Testis (tissue), 3 donors: Measurements from ENCODE around the gene NNMT. TPM values are rescaled to one million over a fixed set of nuclear protein-coding genes. Genes with fewer than 3 reads are reported as not detected.

Experiments used
- DNase-seq: peaks from one replicate; pipeline ENCODE4 v3.0.0-alpha.2; 2019
- H3K27ac ChIP-seq, 2 donors: fragments of 200-600 bp; sonication (generic); one replicate each; pipeline ENCODE4 v1.5.1; 2019
- H3K27me3 ChIP-seq: fragments of 200-600 bp; sonication (generic); one replicate; pipeline ENCODE4 v1.5.1; 2019
- H3K36me3 ChIP-seq: fragments of 200-600 bp; sonication (generic); one replicate; pipeline ENCODE4 v1.5.1; 2017; ENCODE audit warnings: low read depth; ENCODE audit errors: missing control alignments
- H3K4me1 ChIP-seq: fragments of 200-600 bp; sonication (generic); one replicate; pipeline ENCODE4 v1.5.1; 2019
- H3K4me3 ChIP-seq, 2 donors: fragments of 200-600 bp; sonication (generic); one replicate each; pipeline ENCODE4 v1.5.1; 2017 to 2019
- H3K9me3 ChIP-seq: fragments of 200-600 bp; sonication (generic); one replicate; pipeline ENCODE4 v1.5.1; 2017
- POLR2A ChIP-seq: fragments of 450-650 bp; IDR thresholded peaks from one replicate; pipeline ENCODE4 v1.6.1; 2017; ENCODE audit warnings: antibody characterized with exemption, mild to moderate bottlenecking, moderate library complexity
- WGBS, 2 donors: methylation state at CpG; one replicate each; pipeline ENCODE4 v1.1.5; 2018; 5-methylcytosine and 5-hydroxymethylcytosine counted together
- intact Hi-C: fragments of 100-400 bp; cut with DNase I; formaldehyde crosslinking; loops from one replicate; pipeline ENCODE4 v1.15.1; 2023; ENCODE audit warnings: low total_unique reads
- polyA plus RNA-seq: library from polyadenylated mRNA; stranded (reverse); fragments of 350-450 nt; fragmentation: Illumina TruSeq; extraction: RNeasy Lipid Tissue Mini Kit (QIAGEN cat#74804); gene quantifications from one replicate; pipeline ENCODE4 v1.2.3, GENCODE V29; 2014; ENCODE audit warnings: low read depth, low replicate concordance; ENCODE audit not compliant: insufficient read depth
- total RNA-seq, 2 donors: library from RNA; depleted of rRNA; stranded (reverse); fragments of >200 nt; gene quantifications; one replicate each; pipeline ENCODE4 v1.2.3, GENCODE V29; 2016
- TF ChIP-seq, protein P1 (sequence below), 3 experiments: fragments of 450-650 bp in 2 of 3; fragments of 200-600 bp in 1 of 3; sonication (generic) in 1 of 3; IDR thresholded peaks; one replicate each; pipeline ENCODE4 v1.5.1; 2016 to 2019; ENCODE audit warnings: antibody characterized with exemption in 3 of 3, mild to moderate bottlenecking in 2 of 3, moderate library complexity in 1 of 3

Gene NNMT
- total and polyA plus RNA-seq, 3 donors from 2014 or later = 10.6 to 38.8 (median 28.7) TPM

DNA sequence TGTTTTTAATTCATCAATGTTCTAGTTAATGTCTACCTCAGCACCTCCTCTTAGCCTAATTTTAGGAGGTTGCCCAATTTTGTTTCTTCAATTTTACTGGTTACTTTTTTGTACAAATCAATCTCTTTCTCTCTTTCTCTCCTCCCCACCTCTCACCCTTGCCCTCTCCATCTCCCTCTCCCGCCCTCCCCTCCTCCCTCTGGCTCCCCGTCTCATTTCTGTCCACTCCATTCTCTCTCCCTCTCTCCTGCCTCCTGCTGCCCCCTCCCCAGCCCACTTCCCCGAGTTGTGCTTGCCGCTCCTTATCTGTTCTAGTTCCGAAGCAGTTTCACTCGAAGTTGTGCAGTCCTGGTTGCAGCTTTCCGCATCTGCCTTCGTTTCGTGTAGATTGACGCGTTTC, 40.9 kb upstream of the NNMT start:
- peaks cover 38% of the 10 kb centered on the region for H3K4me1 ChIP-seq
- no peak for TF ChIP-seq POLR2A
- TF ChIP-seq, protein P1, sequence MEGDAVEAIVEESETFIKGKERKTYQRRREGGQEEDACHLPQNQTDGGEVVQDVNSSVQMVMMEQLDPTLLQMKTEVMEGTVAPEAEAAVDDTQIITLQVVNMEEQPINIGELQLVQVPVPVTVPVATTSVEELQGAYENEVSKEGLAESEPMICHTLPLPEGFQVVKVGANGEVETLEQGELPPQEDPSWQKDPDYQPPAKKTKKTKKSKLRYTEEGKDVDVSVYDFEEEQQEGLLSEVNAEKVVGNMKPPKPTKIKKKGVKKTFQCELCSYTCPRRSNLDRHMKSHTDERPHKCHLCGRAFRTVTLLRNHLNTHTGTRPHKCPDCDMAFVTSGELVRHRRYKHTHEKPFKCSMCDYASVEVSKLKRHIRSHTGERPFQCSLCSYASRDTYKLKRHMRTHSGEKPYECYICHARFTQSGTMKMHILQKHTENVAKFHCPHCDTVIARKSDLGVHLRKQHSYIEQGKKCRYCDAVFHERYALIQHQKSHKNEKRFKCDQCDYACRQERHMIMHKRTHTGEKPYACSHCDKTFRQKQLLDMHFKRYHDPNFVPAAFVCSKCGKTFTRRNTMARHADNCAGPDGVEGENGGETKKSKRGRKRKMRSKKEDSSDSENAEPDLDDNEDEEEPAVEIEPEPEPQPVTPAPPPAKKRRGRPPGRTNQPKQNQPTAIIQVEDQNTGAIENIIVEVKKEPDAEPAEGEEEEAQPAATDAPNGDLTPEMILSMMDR (IDR thresholded peaks at IDR 0.05) = no peak
- WGBS, 2 donors = 89 to 91% methylated on average over 11 of the region's 11 CpGs
- H3K27me3 ChIP-seq = no peaks in the 10 kb centered on the region
- no peaks in the 10 kb centered on the region for H3K9me3 ChIP-seq
- no peak overlapping the region for H3K27ac ChIP-seq
- no peak overlapping the region for H3K4me3 ChIP-seq
- no peak for DNase-seq
- H3K36me3 ChIP-seq = no peaks in the 10 kb centered on the region
- intact Hi-C loops = loop anchor here (5.0 kb wide), 1 partner anchor 218 kb away; no protein-coding TSS in a partner anchor

DNA sequence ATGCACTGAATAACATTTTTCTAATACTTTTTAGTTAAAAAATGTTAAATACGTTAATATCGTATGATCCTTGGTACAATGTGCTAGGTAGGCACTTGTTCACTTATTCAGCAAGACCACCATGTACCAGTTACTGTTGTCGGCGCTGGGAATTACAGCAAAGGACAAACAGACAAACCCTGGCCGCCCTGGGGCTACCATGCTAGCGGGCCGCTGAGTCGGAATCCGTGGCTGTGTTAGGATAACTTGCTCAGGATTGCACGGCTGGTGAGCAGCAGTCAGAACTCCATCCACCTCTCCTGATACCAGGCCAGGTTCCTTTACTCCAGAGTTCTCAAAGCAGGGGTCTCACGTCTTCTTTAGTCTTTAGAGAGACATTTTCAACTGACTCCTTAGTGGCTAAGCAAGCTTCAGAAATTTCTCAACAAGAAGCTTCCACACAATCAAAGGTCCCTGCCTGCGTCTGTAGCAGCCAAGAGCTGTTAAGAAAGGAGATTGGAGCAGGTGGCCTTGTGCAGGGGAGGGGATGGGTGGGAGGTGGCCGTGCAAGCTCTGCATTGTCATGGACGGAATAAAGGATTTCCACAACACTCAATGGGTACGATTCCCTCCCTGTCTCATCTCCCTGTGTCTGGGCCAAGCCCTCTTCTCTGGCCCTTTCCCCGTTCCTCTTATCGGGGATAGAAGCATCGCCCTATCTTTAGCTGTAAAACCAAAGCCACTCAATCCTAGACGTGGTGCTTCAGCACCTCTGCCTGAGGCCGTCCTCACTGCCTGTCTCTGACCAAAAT, 39.8 kb upstream of the NNMT start:
- 76 to 82% methylated on average over 20 of the region's 20 CpGs for WGBS, 2 donors
- TF ChIP-seq, protein P1 (IDR thresholded peaks at IDR 0.05) = no peak
- no peak for TF ChIP-seq POLR2A
- no peak overlapping the region for H3K4me3 ChIP-seq
- intact Hi-C loops = loop anchor here (5.0 kb wide), 1 partner anchor 219 kb away; no protein-coding TSS in a partner anchor
- H3K36me3 ChIP-seq = no peaks in the 10 kb centered on the region
- peak overlapping the region; percentile 75 to 77 for H3K27ac ChIP-seq
- no peak for DNase-seq
- H3K27me3 ChIP-seq = no peaks in the 10 kb centered on the region
- H3K9me3 ChIP-seq = no peaks in the 10 kb centered on the region
- peaks cover 44% of the 10 kb centered on the region for H3K4me1 ChIP-seq

DNA sequence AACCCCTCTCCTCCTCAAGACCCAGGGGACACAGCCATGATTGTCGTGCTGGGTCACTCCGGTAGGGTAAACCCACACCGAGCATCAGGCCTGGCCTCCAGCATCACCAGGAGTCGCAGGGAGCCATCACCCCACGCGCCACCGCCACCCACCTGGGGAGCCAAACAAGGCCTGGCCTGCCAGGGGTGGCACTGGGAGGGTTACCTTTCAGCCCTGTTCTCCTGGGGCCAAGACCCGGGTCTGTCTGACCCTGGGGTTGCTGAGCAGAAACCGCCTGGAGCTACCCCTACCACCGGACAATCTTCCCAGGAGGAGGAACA, 39.3 kb upstream of the NNMT start:
- no peak for TF ChIP-seq POLR2A
- TF ChIP-seq, protein P1 (IDR thresholded peaks at IDR 0.05) = no peak
- no peak for DNase-seq
- intact Hi-C loops = loop anchor here (5.0 kb wide), 1 partner anchor 220 kb away; no protein-coding TSS in a partner anchor
- Histone ChIP-seq H3K36me3 (no peaks in the 10 kb centered on the region), H3K27ac (peak overlapping the region; percentile 75 to 77), H3K4me1 (peaks cover 38% of the 10 kb centered on the region), H3K4me3 (no peak overlapping the region), H3K27me3 (no peaks in the 10 kb centered on the region), H3K9me3 (no peaks in the 10 kb centered on the region)
- 86 to 88% methylated on average over 8 to 10 of the region's 10 CpGs for WGBS, 2 donors

DNA sequence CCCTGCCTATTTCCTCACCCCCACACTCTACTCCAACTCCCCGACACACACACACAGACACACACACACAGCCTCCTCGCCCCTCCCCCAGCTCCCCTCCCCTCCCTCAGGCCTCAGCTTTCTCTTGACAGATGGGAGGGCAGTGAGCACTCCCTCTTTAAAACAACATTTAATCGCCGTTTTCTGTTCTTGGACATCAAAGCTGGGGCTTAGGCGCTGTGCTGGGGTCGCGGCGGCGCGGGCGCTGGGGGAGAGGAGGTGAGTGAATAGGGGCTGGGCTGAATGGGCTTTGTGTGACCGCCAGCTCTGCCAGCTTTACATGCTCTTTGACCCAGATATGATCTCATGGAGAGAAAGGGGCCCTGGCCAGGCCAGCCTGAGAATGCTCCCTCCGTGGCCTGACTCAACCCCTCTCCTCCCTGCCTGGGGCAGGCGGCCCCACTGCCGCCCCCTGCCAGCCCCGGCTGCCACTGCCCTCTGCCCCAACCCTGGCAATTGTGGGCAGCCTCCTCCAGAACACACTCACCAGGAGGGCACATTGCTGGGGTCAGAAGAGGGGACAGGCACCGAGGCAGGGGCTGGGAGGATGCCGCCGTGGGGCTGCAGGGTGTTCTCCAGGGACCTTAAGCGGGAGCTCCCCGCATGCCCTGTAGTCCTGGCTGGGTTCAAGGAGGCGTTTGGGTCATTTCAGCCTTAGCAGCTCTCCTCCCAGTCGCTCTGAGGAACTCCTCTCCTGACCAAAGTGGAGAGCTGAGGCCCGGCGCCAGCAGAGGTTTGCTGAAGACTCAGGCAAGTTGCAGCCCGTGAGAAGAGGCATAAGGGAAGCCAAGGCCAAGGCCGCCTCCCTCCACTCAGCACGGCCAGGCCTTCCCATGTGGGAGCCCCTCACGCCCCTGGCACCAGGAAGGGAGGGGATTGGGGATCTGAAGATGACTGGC, 38.3 kb upstream of the NNMT start:
- peaks cover 36% of the 10 kb centered on the region for H3K4me1 ChIP-seq
- 32 to 41% methylated on average over 7 to 28 of the region's 29 CpGs for WGBS, 2 donors

More for the DNA sequence above, 38.3 kb upstream of the NNMT start:
- Histone ChIP-seq H3K4me3 (no peak overlapping the region), H3K27ac (peak overlapping the region; percentile 75 to 77), H3K9me3 (no peaks in the 10 kb centered on the region), H3K36me3 (no peaks in the 10 kb centered on the region), H3K27me3 (no peaks in the 10 kb centered on the region)
- TF ChIP-seq POLR2A = no peak
- TF ChIP-seq, protein P1 (IDR thresholded peaks at IDR 0.05) = peak in 1 of 3 experiments; percentile 1
- intact Hi-C loops = loop anchor here (5.0 kb wide), 1 partner anchor 221 kb away; no protein-coding TSS in a partner anchor
- peak; percentile 78 for DNase-seq
